ENCODE measurements around the gene SRSF1.

GRCh38 chr17:57953705-57954396 is 53.2 kb downstream of the SRSF1 start:
- no peak for TF ChIP-seq CTCF (IDR thresholded peaks at IDR 0.05)
- TF ChIP-seq POLR2AphosphoS5 (IDR thresholded peaks at IDR 0.05): no peak
- no peak for TF ChIP-seq EP300 (IDR thresholded peaks at IDR 0.05)

Measured in esophagus muscularis mucosa (tissue), 4 donors.